Measurements from ENCODE around the gene GEMIN7.

GEMIN7 gene

DNA sequence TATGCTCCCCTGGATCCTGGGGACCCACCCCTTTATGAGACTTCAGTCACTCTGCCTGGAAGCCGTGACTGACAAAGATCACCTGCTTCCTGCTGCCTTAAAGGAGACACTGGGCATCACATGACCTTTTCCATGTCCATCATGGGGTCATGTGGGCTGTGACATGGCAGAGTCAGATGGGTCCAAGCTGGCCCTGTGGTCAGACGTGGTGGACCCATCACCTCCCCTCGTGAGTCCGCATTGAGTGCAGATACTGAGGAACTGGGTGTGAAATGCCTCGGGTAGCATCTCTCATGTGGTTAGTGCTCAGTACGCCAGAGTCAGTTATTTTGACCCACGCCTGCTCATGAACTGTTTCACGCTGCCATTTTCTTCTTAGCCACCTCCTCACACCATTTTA is 54.6 kb downstream of the GEMIN7 start:
- no peak for DNase-seq

DNA sequence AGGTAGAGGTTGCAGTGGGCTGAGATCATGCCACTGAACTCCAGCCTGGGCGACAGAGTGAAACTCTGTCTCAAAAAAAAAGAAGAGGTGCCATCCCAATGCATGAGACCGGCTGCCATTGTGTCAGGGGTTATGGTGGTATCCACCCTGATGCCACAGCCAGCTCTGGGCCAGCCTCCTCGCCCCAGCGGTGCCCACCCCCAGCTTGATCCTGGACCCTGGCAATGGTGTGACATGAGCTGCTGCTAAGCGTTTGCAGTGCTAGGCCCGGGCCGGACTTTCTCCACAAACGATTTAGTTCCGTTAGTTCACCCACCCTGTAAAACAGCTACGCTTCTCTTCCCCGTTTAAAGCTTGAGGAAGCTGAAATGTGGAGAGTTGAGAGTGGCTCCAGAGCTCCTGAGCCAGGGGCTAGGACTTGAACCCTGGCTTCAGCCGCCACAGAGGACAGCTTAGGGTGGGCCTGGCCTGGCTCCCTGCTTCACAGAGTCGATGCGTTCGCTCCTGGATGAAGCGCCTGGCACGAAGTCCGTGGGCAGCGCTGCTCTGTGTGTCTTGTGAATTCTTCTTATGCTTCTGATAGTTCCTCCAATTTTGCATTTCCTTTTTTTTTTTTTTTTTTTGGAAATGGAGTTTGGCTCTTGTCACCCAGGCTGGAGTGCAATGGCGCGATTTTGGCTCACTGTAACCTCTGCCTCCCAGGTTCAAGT is 56.3 kb downstream of the GEMIN7 start:
- no peak for DNase-seq

DNA sequence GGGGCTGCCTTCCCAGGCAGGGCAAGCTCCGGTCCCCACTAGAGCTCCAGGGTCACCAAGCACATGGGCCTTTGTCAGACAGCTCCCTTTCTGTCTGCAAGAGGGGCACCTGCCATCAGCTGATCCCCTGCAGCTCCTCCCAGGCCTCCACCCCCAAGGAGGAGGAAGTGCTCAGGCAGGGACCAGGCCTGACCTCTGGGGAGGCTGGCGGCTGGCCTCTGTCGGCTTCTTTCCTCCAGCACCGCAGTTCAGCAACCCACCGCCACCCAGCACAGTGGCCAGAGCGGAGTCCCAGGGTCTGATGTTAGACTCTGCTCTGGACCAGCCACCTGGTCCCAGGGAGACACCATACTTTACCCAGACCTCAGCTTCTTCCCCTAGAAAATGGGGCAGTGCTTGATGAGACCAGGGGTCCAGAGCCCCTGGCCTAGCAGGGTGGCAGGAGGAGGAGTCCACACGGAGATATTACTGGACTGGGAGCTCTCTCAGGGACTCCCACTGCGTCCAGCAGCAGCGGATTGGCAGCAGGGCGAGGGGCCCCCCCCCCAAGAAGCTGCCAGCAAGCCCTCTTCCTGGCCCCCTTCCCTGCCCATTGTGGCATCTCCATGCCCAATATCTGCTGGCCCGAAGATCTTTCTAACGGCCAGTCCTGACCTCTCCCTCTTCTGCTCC is 57.6 kb downstream of the GEMIN7 start:
- DNase-seq, result no peak

DNA sequence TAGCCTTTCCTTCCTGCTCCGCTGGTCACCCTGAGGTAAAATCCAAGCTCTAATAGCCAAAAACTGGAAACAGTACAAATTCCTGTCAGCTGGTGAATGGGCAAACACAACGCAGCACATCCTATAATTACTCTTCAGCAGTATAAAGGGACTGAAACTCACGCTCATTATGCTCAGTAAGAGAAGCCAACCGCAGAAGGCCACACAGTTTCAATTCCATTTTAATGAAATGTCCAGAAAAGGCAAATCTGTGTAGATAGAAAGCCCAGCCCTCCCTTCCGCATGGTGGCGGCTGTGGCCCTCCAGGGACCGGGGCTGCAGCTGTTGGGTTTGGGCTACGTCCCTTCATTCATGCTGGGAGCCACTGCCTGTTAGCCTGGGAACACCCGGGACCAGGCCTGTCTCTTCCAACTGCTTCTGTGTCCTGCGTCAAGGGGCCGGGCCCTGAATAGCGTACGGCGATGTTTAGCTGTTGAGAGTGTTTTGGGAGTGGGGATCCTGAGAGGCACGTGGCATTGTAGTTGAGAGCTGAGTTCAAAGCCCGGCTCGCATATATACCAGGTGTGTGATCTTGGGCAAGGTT is 58.2 kb downstream of the GEMIN7 start:
- no peak for DNase-seq

DNA sequence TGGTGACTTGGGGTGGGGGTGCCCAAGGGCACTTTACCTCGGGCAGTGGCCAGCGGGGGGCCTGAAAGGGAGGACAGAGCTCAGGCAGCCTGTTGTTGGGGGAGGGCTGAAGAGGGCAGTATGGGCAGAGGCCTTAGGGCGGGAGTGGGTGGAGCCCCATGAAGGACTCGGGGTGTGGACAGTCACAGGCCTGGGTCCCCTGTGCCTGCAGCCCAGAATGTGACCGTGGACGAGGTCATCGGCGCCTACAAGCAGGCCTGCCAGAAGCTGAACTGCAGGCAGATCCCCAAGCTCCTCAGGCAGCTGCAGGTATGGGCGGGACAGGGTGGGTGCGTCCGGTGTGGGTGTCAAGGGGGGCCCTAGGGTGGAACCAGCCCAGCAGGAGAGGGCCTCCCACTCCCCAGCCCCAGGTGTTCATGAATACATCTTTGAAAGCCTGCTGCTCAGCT is 59.3 kb downstream of the GEMIN7 start:
- no peak for DNase-seq

DNA sequence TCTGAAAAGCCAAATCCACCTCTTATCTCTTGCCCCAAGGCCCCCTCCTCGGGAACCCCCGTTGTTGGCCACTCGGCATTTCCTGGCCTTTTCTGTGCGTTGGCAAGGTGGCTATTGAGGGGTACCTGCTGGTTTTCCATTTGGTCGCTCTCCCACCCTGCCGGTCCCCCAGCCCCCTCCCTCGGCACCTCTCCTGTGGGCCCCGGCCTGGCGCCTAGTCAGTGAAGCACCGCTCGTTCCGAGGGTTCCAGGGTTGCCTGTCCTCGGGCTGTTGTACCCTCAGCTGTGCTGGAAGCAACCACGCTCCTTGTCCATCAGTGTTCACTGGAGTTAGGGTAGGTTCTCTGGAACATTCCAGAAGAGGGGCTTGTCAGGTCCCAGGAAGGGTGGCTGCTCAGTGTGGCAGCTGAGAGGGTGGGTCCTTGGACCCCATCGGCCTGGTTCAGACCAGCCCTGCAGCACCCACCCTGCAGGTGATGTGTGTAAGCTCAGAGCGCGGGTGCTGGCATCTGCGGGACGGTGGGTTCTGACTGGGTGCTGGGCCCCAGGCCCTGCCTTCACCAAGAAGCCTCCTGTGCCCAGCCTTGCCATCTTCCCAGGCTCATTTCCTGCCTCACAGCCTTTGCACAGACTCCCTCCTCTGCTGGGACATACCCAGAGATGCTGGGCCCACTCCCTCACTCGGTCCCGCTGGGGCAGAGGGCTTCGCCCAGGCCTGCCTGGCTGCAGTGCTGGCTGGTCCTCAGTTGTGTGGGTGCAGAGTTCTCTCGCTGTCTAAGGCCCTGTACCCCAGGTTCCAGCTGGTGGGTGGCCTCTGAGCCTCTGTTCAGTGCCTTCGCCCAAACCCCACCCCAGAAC is 60.5 kb downstream of the GEMIN7 start:
- DNase-seq, result no peak

DNA sequence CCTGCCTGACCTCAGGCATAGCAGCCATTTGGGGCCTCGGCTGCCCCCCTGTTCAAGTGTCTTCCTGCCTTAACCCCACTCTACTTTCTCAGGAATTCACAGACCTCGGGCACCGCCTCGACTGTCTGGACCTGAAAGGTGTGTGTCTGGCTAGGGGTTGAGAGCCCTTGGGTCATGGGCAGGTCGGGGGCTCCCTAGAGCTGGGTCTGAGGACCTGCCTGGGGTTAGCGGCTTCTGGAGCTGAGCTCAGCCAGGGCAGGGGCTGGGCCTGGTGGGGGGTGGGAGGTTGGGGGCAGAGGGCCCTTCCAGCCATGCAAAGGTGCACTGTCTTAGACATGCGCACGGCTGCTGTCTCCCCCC is 61.1 kb downstream of the GEMIN7 start:
- no peak for DNase-seq

DNA sequence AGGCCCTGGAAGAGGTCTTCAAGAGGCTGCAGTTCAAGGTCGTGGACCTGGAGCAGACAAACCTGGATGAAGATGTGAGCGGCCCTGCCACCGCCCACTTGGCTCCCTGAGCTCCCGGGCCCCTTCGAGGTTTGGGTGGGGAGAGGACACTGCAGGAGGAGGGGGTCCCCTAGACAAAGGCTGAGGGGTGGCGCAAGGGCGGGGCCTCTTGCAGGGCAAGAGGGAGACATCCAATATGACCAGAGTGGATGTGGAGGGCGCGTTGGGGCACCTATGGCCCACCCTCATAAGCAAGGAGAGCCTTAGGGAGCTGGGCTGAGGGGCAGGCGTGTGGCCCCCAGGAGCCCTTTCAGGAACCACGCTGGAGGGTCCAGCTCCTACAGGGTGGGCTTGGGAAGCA is 61.5 kb downstream of the GEMIN7 start:
- no peak for DNase-seq

Data from hematopoietic multipotent progenitor cell treated with erythropoietin and hydrocortisone succinate and interleukin-3 and kit ligand, for 8 days (in vitro differentiated cells).